Islet precursor cell (in vitro differentiated cells): ENCODE results near the gene MRPL39.
A peak's percentile ranks its signal among the peaks of the same experiment; 100 is the strongest.

ENCODE experiments used
- DNase-seq: peaks from one replicate; pipeline ENCODE4 v3.0.0-alpha.2; 2018

MRPL39 gene

DNA sequence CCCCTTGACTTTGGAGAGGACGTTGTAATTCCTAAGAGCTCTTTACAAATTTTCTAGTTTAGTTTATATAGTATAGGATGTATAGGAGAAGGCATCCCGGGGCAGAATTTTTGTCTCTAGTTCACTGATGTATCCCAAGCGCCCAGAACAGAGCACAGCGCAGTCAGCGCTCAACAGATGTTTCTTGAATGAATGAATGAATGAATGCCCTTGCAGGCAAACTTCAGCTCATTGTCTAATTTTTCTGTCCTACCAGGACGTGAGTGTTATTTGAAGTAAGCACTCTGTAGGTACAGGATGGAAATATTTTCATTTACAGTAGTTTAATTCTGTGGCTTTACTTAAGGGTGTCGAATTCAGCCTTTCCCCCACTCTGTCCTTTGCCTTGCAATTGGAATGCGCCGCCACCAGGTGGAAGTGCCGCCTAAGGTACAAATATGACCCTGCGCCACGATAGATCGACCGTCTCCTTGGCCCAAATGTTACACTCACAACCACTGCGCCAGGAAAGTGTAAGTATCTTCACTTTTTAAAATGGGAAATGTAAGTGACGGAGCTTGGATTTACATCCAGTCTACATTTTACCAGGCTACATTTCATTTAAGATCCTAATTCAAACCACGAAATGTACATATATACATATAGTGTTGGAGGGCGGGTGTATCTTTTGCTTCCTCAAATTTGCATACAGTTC lies 910 bp upstream of the MRPL39 start:
- peak; percentile 84 for DNase-seq

DNA sequence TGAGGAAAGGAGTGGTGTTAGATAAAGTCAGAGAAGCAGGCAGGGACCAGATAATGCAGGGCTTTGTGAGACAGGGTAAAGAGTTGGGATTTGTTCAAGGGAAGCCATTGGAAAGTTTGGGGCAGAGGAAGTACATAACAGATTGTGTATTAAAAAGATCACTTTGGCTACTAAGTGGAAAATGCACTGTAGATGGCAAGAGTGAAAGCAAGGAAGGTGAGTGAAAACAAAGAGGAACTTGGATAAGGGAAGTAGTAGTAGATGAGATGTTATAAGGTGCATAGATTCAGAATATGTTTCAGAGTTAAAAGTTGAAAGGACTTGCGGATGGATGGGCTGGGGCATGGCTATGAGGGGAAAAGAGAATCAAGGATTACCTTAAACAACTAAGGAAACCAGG lies 17.4 kb downstream of the MRPL39 start:
- no peak for DNase-seq

DNA sequence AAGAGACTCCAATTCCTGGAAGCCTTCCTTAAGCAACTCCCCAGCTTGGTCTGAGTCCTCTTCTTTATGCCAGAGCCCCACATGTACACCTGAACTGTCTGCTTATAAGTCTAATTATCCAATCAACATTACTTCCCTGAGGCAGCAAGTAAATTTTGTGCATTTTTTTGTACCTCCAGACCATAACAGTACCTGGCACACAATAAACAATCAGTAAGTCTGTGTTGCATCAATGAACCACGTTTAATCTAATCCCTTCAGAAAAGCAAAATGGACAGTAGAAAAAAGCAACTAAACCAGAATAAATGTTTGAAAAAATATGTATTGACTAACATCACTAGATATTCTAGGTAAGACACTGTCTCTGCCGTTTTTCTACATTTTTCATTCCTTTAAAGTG lies 20.5 kb downstream of the MRPL39 start:
- no peak for DNase-seq

DNA sequence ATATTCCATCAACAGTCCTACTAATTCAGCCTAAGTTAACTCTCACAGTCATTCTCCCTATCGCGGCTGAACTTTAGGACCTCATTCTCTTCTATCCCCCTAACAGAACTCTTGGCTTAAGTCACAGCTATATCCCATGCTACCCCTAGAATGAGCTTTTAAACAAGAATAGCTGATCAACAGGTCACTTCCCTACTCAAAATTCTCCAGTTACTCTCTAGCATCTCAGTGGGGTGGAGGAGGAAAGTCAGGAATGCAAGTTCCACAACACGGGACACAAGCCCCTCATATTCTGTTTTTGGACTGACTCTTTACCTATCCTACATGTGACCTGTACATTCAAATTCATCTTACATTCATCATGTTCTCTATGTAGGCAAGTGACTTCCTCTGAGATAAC lies 21.0 kb downstream of the MRPL39 start:
- no peak for DNase-seq

DNA sequence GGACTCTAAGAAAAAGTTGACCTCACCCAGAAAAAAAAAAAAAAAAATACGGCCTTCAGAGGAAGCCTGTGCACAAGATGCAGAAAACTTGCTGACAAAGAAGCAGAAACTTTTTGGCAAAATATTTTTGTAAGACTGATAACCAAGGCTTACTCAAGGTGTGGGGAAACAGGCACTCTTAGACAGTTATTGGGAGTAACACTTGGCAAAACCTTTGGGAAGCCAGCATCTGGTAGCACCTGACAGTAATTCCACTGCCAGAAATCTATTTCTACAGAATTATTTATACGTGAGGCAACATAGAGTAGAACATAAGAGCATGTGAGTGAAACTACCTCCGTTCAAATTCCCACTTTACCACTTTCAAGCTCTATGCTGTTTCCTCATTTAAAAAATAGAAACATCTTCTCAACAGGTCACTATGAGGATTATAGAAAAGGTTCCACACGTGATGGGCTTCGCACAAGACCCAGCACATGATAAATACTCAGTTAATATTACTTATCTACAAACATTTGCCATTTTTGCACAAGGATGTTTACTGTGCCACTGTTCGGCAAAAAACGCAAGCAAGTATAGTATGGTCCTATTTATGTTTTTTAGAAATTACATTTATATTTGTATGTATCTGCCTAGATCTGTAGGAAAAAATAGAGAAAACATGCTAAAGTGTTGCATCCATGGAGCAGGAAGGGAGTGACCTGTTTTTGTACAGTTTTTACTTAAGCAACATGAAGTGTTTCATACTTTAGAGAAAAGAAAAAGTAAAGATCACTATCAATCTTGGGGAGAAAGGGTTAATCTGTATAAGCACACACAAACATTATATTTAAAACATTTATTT lies 22.2 kb downstream of the MRPL39 start:
- DNase-seq = no peak

DNA sequence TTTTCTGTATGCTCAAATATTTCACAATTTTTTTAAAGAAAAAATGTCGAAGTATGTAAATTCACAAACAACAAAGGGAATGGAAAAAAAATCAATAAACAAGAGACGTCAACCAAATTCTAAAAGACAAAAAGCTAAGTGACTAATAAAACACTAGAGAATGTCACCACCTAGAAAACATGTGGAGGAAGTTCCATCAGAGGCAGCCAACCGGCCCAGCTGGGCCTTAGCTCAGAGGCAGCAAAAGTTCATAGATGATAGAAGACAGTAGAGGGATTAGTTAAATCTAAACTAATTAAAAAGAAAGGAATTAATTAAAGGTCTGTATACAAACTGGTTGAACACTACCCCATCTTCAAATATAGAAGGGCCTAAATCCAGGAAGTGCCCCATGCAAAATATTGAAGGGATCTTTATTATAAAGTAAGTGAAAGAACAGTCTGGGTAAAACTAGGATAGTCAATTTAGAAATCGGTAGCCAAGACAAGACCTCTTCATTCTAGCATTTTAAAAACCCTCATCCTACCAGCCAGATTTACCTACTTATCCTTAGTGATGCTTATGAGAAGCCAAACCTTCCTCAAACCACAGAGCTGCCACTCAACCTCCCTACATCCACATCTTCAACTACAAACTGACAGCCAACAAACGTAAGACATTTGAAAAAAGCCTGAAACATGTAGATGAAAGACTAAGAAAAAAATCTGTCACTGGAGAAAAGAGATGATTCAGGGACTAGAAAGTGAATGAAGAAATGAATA lies 23.7 kb downstream of the MRPL39 start:
- DNase-seq = no peak

DNA sequence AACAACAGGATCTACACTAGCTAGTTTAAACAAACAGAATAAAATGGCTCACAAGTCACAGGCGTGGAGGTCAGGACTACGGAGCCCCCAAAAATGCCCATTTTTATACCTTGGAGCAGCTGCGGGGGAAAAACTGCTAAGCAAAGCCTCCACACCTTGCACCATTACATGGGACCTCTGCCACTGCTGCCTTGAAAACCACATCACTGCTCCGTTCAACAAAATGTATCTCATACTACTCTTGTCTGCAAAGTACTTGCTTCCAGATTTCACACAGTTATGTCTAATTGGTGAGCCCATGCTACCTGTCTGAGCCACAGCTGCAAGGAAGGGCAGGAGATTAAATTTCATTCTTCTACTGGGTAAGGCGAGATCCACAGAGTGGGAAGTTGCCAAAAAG lies 24.4 kb downstream of the MRPL39 start:
- DNase-seq = no peak

DNA sequence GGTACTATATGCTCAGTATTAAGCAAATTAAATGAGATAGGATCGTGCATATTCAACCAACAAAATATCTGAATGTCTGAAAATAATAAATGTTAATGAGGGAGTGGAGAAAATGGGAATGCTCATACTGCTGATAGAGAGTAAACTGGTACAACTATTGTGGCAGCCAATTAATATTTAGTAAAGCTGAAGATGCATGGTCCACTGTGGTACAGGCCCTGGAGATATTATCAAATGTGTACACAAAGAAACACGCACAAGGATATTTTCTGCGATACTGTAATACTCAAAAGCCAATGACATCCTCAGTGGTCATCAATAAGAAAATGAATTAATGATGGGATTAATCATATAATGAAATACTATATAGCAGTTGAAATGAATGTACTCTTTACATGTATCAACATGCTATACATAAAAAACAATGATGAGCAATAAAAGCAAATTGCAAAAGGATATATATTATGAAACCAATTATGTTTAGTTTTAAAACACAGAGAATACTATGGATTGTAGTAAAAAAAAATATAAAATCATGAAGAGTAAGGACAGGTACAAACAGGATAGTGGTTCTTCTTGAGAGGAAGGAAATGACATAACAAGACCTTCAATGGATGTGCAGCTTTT lies 25.0 kb downstream of the MRPL39 start:
- DNase-seq = no peak

DNA sequence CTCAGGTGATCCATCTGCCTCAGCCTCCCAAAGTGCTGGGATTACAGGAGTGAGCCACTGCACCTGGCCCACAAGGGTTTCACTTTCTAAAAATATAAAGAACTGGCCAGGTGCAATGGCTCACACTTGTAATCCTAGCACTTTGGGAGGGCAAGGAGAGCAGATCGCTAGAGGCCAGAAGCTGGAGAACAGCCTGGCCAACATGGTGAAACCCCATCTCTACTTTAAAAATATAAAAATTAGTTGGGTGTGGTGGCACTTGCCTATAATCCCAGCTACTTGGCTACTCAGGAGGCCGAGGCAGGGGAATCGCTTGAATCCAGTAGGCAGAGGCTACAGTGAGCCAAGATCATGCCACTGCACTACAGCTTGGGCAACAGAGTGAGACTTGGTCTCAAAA lies 25.7 kb downstream of the MRPL39 start:
- no peak for DNase-seq

DNA sequence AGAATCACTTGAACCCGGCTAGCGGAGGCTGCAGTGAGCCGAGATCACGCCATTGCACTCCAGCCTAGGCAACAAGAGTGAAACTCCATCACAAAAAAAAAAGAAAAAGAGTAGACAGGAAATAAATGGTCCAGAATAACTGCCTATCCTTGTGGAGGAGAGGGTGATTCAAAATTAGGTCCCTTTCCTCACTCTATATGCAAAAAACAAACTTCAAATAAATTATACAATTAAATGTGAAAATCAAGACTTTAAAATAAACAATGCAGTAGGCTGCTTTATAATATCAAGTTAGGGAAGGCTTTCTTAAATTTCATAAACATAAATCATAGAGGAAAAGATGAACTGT lies 26.4 kb downstream of the MRPL39 start:
- no peak for DNase-seq

DNA sequence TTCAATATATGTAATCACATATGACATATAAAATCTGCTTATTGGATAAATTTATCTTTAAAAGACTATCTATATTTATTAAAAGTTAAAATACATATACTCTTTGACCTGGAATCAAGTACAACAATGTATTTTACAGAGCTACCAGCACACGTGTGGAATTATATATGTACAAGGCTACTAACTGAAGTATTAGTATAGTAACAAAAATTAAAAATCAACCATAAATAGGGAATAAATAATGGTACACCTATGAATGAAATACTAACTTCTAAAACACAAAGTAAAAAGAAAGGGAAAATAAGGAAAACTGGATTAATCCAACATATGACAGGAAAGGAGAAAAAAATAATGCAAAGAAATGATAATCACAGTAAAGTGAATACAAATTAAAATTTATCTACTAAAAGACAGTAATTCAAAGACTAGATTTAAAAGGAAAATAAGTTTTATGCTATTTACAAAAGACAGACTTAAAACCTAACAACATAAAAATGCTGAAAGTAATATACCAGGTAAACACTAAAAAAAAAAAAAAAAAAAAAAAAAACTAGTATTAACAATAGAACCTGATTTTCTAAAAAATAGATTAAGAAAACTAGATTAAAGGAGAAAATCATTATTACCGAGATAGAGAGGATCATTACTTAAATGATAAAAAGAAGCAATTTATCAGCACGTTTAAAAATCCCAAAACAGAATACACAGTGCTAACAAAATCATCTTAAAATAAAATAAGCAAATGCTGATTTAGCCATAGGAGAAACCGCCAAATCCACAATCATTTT lies 27.9 kb downstream of the MRPL39 start:
- DNase-seq = no peak

DNA sequence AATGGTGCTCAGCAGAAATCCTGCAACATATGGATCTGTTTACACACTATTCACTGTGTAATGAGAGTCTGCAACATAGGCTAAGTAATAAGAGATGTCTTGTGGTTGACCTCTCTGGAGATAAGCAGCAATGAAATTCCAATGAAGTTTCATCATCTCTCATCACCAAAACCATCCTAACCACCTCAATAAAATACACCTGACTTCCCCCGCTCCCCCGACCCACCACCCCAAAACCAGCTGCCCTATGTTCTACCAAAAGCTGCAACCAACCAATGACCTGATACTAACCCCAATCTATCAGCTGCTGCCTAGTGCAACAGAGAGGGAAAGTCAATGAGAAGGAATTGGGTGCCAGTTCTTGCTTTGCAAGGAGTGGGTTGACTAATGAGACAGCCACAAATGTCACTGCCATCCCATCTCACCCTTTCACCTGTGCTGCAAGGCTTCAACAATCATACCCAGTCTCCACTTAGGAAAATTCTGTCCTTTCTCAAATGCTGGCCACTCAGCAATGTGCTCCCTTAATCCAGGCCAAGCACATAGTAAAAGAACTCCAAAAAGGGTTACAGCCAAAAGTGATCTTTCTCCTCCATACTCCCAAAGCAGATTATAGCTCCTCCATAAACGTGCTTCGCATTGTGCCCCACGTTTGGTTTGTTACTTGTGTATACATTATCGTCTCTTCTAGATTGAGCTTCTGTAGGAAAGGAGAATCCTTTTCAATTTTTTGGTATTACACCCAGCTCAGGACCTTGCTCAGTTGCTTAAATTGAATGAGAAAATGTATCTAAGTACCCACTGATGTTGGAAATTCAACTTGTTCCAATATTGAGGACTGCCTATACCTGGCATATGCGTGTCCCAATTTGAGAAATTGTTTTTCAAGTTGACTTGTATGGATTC lies 29.0 kb downstream of the MRPL39 start:
- DNase-seq = no peak

DNA sequence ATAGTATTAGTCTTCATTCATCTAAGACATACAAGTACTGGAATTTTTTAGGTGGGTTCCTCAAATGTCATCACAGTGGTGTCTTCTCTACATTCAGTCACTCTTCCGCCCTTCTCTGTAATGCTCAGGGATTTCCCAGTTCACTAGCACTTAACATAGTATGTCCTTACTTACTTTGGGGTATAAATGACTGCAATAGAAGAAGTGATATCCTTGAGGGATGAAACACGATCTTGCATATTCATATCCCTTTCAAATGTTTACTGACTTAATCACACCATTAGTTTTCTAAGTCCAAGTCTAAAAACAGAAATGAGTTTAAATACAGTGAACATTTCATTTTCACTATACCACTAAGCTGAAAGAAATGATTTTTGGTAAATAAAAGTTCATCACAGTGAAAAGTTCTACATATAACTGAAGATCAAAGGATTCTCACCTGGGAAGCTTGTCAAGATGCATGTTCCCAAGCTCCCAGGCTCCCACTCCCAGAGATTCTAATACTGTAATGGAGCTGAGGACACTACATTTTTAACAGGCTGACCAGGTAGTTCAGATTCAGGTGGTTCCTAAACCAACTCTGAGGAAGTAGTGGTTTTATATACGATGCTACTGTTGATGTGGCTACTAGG lies 29.7 kb downstream of the MRPL39 start:
- DNase-seq = no peak

DNA sequence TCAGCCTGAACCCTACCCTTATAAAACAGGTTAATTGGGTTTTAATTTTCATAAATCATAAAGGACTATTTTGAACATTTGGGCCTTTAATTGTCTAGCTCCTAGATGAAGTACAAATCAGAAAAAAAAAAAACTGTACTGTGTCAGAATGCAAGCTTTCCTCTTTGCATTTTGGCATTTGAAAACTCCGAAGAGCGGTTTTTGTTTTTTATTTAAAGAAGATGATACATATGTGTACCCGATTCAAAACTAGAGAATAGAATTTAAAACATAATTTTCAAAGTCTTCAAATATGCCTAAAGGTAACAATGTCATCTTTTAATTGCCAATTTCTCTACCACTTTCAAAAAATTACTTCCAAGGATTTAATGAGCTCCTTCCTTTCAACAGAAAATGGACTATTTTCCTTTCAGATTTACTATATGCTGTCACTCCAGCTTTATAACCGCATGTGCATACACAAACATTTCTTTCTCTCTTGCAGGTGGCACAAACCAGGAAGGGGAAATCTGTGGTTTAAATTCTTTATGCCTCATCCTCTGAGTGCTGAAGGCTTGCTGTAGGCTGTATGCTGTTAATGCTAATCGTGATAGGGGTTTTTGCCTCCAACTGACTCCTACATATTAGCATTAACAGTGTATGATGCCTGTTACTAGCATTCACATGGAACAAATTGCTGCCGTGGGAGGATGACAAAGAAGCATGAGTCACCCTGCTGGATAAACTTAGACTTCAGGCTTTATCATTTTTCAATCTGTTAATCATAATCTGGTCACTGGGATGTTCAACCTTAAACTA lies 33.7 kb downstream of the MRPL39 start:
- no peak for DNase-seq

DNA sequence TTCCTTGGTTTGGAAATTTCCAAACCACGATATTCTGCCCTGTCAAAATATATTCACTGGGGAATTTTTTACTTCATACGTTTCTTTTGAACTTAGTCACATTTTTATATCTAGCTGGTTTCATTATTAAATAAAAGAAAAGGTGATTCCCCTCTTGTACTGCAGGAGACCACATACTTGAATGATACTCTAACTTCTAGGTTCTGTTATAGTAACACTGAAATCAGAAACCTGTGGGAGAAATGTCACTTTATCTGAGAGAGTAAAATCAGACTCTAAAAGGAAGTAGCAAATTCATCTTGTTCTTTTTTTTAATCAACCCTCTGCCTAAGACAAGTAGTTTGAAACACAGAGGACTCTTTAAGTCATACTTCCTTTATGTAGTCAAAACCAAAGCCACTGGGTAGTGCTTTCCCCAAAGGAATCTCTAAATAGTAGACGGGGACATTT lies 34.4 kb downstream of the MRPL39 start:
- DNase-seq = no peak

DNA sequence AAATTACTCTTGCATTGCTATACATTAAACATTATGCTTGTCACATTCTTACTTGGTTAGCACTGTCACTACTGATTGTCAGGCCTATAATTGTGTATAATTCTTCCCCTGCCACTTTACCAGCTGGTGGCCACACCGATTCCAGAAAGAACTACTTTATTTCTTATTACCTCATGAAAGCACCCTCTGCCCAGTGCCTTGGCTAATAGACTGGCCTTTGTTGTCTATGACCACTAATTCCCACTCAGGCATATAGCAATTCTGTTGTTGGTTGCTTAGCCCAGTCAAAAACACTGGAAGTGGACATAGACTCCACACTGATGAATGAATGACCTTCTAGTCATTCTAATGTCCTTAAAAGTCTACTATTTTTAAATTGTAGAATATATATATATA lies 35.6 kb downstream of the MRPL39 start:
- DNase-seq = no peak

DNA sequence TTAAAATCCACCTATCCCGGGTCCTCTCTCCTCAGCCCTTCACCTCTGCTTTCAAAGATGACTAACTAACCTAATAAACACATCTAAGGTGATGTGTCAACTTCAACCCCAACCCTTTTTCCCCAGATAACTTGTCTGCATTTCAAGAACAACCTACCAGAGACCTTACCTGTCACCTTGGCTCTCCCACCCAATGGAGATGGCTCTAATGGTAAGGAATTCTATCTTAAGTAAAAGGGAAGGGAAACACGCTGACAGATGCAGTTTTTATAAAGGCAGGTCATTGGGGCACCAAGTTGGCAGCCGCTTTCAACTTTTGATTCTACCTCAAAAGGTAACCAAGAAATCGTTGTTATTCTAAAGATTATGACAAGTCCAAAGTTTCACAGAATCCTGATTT lies 37.6 kb downstream of the MRPL39 start:
- DNase-seq = no peak

DNA sequence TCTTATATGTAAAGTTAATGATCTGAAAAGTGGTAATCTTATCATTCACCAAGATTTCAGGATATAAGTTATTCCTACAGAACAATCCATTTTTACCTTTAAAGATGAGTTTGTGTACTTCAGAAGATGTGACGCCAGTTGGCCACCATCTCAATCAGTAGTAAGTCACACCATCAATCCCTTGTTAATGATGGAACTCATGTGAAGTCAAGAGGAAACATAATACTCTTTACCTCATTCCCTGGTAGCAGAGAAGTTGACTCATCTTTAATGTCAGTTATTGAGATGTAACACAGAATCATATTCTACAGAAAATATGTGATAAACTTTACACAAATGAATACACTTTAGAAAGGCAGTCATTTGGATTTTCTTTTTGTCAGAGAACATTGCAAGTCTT lies 38.2 kb downstream of the MRPL39 start:
- no peak for DNase-seq

DNA sequence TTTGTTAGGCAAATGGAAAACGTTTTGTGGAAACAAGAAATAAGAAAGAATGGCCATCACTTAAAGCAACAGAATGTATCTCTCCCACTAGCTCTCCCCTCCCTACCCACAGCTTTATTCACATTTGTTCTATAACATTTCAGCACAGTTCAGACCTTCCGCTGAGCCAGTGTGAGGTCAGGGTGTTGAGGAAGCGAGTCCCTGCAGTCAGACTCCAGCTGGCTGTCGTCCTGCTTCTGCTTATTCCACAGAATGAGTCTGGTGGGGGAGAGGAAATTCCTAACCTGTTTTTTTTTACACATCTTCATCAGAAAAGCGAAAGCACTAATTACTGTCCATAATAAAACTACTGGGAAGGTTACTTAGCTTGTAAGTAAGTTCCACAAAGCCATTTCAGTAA lies 39.0 kb downstream of the MRPL39 start:
- peak; percentile 63 for DNase-seq

DNA sequence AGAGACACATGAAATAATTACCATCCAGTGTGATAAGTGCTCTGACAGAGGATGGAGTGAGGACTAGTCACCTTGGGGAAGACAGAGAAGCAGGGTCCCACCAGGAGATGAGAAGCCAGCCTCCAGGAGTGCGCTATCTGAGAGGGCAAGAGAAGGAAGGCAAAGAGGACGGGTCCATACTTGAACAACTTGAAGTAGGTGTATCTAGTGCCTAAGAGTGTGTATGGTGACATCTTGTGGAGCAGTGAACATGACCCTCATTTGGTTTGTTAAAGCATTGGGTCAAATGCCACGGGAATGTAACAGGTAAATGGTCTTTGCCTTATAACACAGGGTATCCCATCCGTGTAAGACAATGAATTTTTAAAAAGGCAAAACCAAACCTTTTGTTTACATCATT lies 39.8 kb downstream of the MRPL39 start:
- no peak for DNase-seq
